ENCODE data around the gene CFAP97D2. TPM values are rescaled to one million over a fixed set of nuclear protein-coding genes. Genes with fewer than 3 reads are reported as not detected.

The CFAP97D2 gene
- total and polyA plus RNA-seq, 10 donors = 0.05 TPM; not detected in 9

DNA sequence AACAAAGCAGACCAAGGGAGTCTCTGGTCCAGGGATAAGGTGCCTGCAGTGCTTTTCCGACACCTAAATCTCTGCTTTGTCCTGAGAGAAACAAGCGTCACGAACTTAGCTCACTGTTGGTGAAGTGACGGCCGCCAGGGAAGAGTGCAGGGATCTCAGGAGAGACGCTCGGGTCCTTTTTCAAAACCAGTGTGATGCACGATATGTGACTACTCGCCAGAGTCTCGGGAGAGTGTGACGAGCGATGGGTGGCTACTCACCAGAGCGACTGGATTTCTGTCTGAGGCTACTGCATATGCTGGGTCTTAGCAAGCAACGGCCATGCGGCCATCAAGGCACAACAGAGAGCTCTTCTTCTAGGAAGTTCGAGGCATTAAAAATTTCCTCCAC lies 16.5 kb upstream of the CFAP97D2 start:
- no peaks in the 10 kb centered on the region for H3K36me3 ChIP-seq
- H3K4me1 ChIP-seq = peaks cover 17 to 53% (median 29%) of the 10 kb centered on the region in 6 donors
- H3K27ac ChIP-seq = peak overlapping the region in 7 of 8 donors; percentile 55 to 73 (median 68)
- H3K9me3 ChIP-seq = no peaks in the 10 kb centered on the region
- peaks cover 0 to 21% (median 0%) of the 10 kb centered on the region in 7 donors for H3K27me3 ChIP-seq (replicated peaks in 1 of 7)
- intact Hi-C loops (cut with DNase I; ENCODE audit: low total_unique reads) = no loop called here
- no peak for DNase-seq
- H3K4me3 ChIP-seq = peak overlapping the region in 3 of 8 donors; percentile 3 to 49 (median 30)
- TF ChIP-seq POLR2A (IDR thresholded peaks at IDR 0.05) = no peak
- TF ChIP-seq, protein P1, sequence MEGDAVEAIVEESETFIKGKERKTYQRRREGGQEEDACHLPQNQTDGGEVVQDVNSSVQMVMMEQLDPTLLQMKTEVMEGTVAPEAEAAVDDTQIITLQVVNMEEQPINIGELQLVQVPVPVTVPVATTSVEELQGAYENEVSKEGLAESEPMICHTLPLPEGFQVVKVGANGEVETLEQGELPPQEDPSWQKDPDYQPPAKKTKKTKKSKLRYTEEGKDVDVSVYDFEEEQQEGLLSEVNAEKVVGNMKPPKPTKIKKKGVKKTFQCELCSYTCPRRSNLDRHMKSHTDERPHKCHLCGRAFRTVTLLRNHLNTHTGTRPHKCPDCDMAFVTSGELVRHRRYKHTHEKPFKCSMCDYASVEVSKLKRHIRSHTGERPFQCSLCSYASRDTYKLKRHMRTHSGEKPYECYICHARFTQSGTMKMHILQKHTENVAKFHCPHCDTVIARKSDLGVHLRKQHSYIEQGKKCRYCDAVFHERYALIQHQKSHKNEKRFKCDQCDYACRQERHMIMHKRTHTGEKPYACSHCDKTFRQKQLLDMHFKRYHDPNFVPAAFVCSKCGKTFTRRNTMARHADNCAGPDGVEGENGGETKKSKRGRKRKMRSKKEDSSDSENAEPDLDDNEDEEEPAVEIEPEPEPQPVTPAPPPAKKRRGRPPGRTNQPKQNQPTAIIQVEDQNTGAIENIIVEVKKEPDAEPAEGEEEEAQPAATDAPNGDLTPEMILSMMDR (IDR thresholded peaks at IDR 0.05 in 8 of 11, conservative IDR thresholded peaks at IDR 0.05 in 3 of 11) = no peak
- TF ChIP-seq POLR2AphosphoS5 (IDR thresholded peaks at IDR 0.05) = no peak
- WGBS, 5 donors = 75 to 92% (median 85%) methylated on average over 16 of the region's 16 CpGs

DNA sequence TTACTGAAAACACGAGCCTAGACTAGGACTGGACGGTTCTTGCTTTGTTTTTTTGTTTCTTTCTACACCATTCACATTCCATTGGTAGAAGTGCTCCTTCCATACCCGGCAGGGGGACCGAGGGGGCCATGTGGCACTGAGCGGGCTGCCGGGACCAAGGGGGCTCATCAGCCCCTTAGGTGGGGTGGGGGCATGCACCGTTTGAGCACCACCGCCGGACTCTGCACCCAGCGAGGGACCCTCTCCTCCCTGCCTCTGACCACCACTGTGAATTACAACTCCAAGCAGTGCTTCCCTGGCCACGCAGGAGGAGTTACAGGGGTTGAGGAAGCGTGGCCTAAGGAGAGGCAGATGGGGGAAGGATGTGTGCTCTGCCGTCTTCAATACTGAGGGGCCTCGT lies 15.0 kb upstream of the CFAP97D2 start:
- Histone ChIP-seq H3K36me3 (no peaks in the 10 kb centered on the region), H3K27me3 (replicated peaks in 1 of 7) (peaks cover 0 to 21% (median 0%) of the 10 kb centered on the region in 7 donors), H3K9me3 (no peaks in the 10 kb centered on the region), H3K4me1 (peaks cover 17 to 55% (median 29%) of the 10 kb centered on the region in 6 donors), H3K4me3 (no peak overlapping the region), H3K27ac (no peak overlapping the region)
- TF ChIP-seq, protein P1 (IDR thresholded peaks at IDR 0.05 in 8 of 11, conservative IDR thresholded peaks at IDR 0.05 in 3 of 11) = no peak
- TF ChIP-seq POLR2A (IDR thresholded peaks at IDR 0.05) (no peak), POLR2AphosphoS5 (IDR thresholded peaks at IDR 0.05) (no peak)
- 71 to 88% (median 83%) methylated on average over 14 of the region's 14 CpGs for WGBS, 5 donors
- intact Hi-C loops (cut with DNase I; ENCODE audit: low total_unique reads) = no loop called here
- no peak for DNase-seq

- intact Hi-C loops (cut with DNase I; ENCODE audit: low total_unique reads) = no loop called here
- no peak for DNase-seq
- Histone ChIP-seq H3K36me3 (no peaks in the 10 kb centered on the region), H3K27ac (no peak overlapping the region), H3K4me1 (peaks cover 17 to 55% (median 29%) of the 10 kb centered on the region in 6 donors), H3K4me3 (no peak overlapping the region), H3K27me3 (replicated peaks in 1 of 7) (peaks cover 0 to 21% (median 0%) of the 10 kb centered on the region in 7 donors), H3K9me3 (no peaks in the 10 kb centered on the region)
- 86 to 94% (median 93%) methylated on average over 26 of the region's 26 CpGs for WGBS, 5 donors
- TF ChIP-seq POLR2AphosphoS5 (IDR thresholded peaks at IDR 0.05) (no peak), POLR2A (IDR thresholded peaks at IDR 0.05) (no peak)
- TF ChIP-seq, protein P1 (IDR thresholded peaks at IDR 0.05 in 8 of 11, conservative IDR thresholded peaks at IDR 0.05 in 3 of 11) = no peak
Measured at GRCh38 chr13:114164681-114165429, 14.2 kb upstream of the CFAP97D2 start.

- Histone ChIP-seq H3K9me3 (peaks cover 0 to 7% (median 0%) of the 10 kb centered on the region in 8 donors), H3K4me3 (no peak overlapping the region), H3K36me3 (no peaks in the 10 kb centered on the region), H3K27me3 (replicated peaks in 1 of 7) (peaks cover 0 to 21% (median 0%) of the 10 kb centered on the region in 7 donors), H3K27ac (no peak overlapping the region), H3K4me1 (peaks cover 13 to 43% (median 21%) of the 10 kb centered on the region in 6 donors)
- TF ChIP-seq POLR2AphosphoS5 (IDR thresholded peaks at IDR 0.05) (peak in 1 of 3 donors; percentile 56), POLR2A (IDR thresholded peaks at IDR 0.05) (no peak)
- TF ChIP-seq, protein P1 (IDR thresholded peaks at IDR 0.05 in 8 of 11, conservative IDR thresholded peaks at IDR 0.05 in 3 of 11) = no peak
- intact Hi-C loops (cut with DNase I; ENCODE audit: low total_unique reads) = no loop called here
- WGBS, 5 donors = 48 to 58% (median 53%) methylated on average over 18 to 20 of the region's 20 CpGs
- DNase-seq = no peak
Measured at GRCh38 chr13:114166381-114167131, 12.5 kb upstream of the CFAP97D2 start.
